ENCODE results near the gene FBXO38. TPM values are rescaled to one million over a fixed set of nuclear protein-coding genes. Genes with fewer than 3 reads are reported as not detected.

Gene FBXO38
- total RNA-seq, 1 donor from 2014 or later, result 60.0 TPM

GRCh38 chr5:148395031-148395430 is 11.3 kb downstream of the FBXO38 start:
- Histone ChIP-seq H3K36me3 (ENCODE audit: control insufficient read depth in 3 of 3, insufficient read depth in 3 of 3, low read length in 3 of 3) (peaks cover 3 to 16% (median 12%) of the 10 kb centered on the region in 3 donors), H3K9ac (ENCODE audit: low read depth in 1 of 3, low read length in 3 of 3) (no peak overlapping the region)

GRCh38 chr5:148397968-148398595 is 14.3 kb downstream of the FBXO38 start:
- Histone ChIP-seq H3K9me3 (ENCODE audit: control insufficient read depth in 3 of 3, low read length in 3 of 3) (no peaks in the 10 kb centered on the region), H3K27me3 (ENCODE audit: control insufficient read depth in 3 of 3, insufficient read depth in 3 of 3, low read length in 3 of 3) (no peaks in the 10 kb centered on the region), H3K36me3 (ENCODE audit: control insufficient read depth in 3 of 3, insufficient read depth in 3 of 3, low read length in 3 of 3) (peaks cover 7 to 32% (median 25%) of the 10 kb centered on the region in 3 donors), H3K27ac (ENCODE audit: low read depth, low read length) (no peak overlapping the region), H3K9ac (ENCODE audit: low read depth in 1 of 3, low read length in 3 of 3) (no peak overlapping the region), H3K4me1 (ENCODE audit: control insufficient read depth in 3 of 3, insufficient read depth in 3 of 3, low read length in 3 of 3) (no peaks in the 10 kb centered on the region), H3K4me3 (ENCODE audit: low read length in 3 of 3) (no peak overlapping the region)

More at GRCh38 chr5:148395031-148395430, 11.3 kb downstream of the FBXO38 start:
- Histone ChIP-seq H3K9me3 (ENCODE audit: control insufficient read depth in 3 of 3, low read length in 3 of 3) (no peaks in the 10 kb centered on the region), H3K27me3 (ENCODE audit: control insufficient read depth in 3 of 3, insufficient read depth in 3 of 3, low read length in 3 of 3) (no peaks in the 10 kb centered on the region), H3K27ac (ENCODE audit: low read depth, low read length) (no peak overlapping the region), H3K4me1 (ENCODE audit: control insufficient read depth in 3 of 3, insufficient read depth in 3 of 3, low read length in 3 of 3) (no peaks in the 10 kb centered on the region), H3K4me3 (ENCODE audit: low read length in 3 of 3) (no peak overlapping the region)

- no peak overlapping the region for H3K4me3 ChIP-seq (ENCODE audit: low read length in 3 of 3)
- no peak overlapping the region for H3K27ac ChIP-seq (ENCODE audit: low read depth, low read length)
- no peaks in the 10 kb centered on the region for H3K27me3 ChIP-seq (ENCODE audit: control insufficient read depth in 3 of 3, insufficient read depth in 3 of 3, low read length in 3 of 3)
- H3K36me3 ChIP-seq (ENCODE audit: control insufficient read depth in 3 of 3, insufficient read depth in 3 of 3, low read length in 3 of 3), result peaks cover 7 to 32% (median 30%) of the 10 kb centered on the region in 3 donors
- no peaks in the 10 kb centered on the region for H3K4me1 ChIP-seq (ENCODE audit: control insufficient read depth in 3 of 3, insufficient read depth in 3 of 3, low read length in 3 of 3)
- no peak overlapping the region for H3K9ac ChIP-seq (ENCODE audit: low read depth in 1 of 3, low read length in 3 of 3)
- no peaks in the 10 kb centered on the region for H3K9me3 ChIP-seq (ENCODE audit: control insufficient read depth in 3 of 3, low read length in 3 of 3)
These were observed 15.0 kb downstream of the FBXO38 start for GRCh38 chr5:148398698-148399121.

- no peaks in the 10 kb centered on the region for H3K4me1 ChIP-seq (ENCODE audit: control insufficient read depth in 3 of 3, insufficient read depth in 3 of 3, low read length in 3 of 3)
- H3K27me3 ChIP-seq (ENCODE audit: control insufficient read depth in 3 of 3, insufficient read depth in 3 of 3, low read length in 3 of 3), result no peaks in the 10 kb centered on the region
- H3K9me3 ChIP-seq (ENCODE audit: control insufficient read depth in 3 of 3, low read length in 3 of 3), result no peaks in the 10 kb centered on the region
- peak overlapping the region; percentile 28 for H3K27ac ChIP-seq (ENCODE audit: low read depth, low read length)
- H3K36me3 ChIP-seq (ENCODE audit: control insufficient read depth in 3 of 3, insufficient read depth in 3 of 3, low read length in 3 of 3), result peaks cover 7 to 50% (median 36%) of the 10 kb centered on the region in 3 donors
- no peak overlapping the region for H3K9ac ChIP-seq (ENCODE audit: low read depth in 1 of 3, low read length in 3 of 3)
- H3K4me3 ChIP-seq (ENCODE audit: low read length in 3 of 3), result no peak overlapping the region
These were observed 17.8 kb downstream of the FBXO38 start for GRCh38 chr5:148401604-148402003.

- Histone ChIP-seq H3K27ac (ENCODE audit: low read depth, low read length) (no peak overlapping the region), H3K36me3 (ENCODE audit: control insufficient read depth in 3 of 3, insufficient read depth in 3 of 3, low read length in 3 of 3) (peaks cover 12 to 51% (median 41%) of the 10 kb centered on the region in 3 donors), H3K4me3 (ENCODE audit: low read length in 3 of 3) (no peak overlapping the region), H3K9ac (ENCODE audit: low read depth in 1 of 3, low read length in 3 of 3) (no peak overlapping the region), H3K27me3 (ENCODE audit: control insufficient read depth in 3 of 3, insufficient read depth in 3 of 3, low read length in 3 of 3) (no peaks in the 10 kb centered on the region), H3K9me3 (ENCODE audit: control insufficient read depth in 3 of 3, low read length in 3 of 3) (no peaks in the 10 kb centered on the region), H3K4me1 (ENCODE audit: control insufficient read depth in 3 of 3, insufficient read depth in 3 of 3, low read length in 3 of 3) (no peaks in the 10 kb centered on the region)
These were observed 19.6 kb downstream of the FBXO38 start for GRCh38 chr5:148403344-148403743.

- Histone ChIP-seq H3K9me3 (ENCODE audit: control insufficient read depth in 3 of 3, low read length in 3 of 3) (no peaks in the 10 kb centered on the region), H3K4me1 (ENCODE audit: control insufficient read depth in 3 of 3, insufficient read depth in 3 of 3, low read length in 3 of 3) (no peaks in the 10 kb centered on the region), H3K27ac (ENCODE audit: low read depth, low read length) (no peak overlapping the region), H3K4me3 (ENCODE audit: low read length in 3 of 3) (no peak overlapping the region), H3K9ac (ENCODE audit: low read depth in 1 of 3, low read length in 3 of 3) (no peak overlapping the region), H3K36me3 (ENCODE audit: control insufficient read depth in 3 of 3, insufficient read depth in 3 of 3, low read length in 3 of 3) (peaks cover 13 to 59% (median 49%) of the 10 kb centered on the region in 3 donors), H3K27me3 (ENCODE audit: control insufficient read depth in 3 of 3, insufficient read depth in 3 of 3, low read length in 3 of 3) (no peaks in the 10 kb centered on the region)
These were observed 22.6 kb downstream of the FBXO38 start for GRCh38 chr5:148406406-148406805.

- Histone ChIP-seq H3K36me3 (ENCODE audit: control insufficient read depth in 3 of 3, insufficient read depth in 3 of 3, low read length in 3 of 3) (peaks cover 13 to 59% (median 54%) of the 10 kb centered on the region in 3 donors), H3K4me3 (ENCODE audit: low read length in 3 of 3) (no peak overlapping the region), H3K27me3 (ENCODE audit: control insufficient read depth in 3 of 3, insufficient read depth in 3 of 3, low read length in 3 of 3) (no peaks in the 10 kb centered on the region), H3K9me3 (ENCODE audit: control insufficient read depth in 3 of 3, low read length in 3 of 3) (no peaks in the 10 kb centered on the region), H3K9ac (ENCODE audit: low read depth in 1 of 3, low read length in 3 of 3) (no peak overlapping the region), H3K4me1 (ENCODE audit: control insufficient read depth in 3 of 3, insufficient read depth in 3 of 3, low read length in 3 of 3) (no peaks in the 10 kb centered on the region), H3K27ac (ENCODE audit: low read depth, low read length) (no peak overlapping the region)
These were observed 24.3 kb downstream of the FBXO38 start for GRCh38 chr5:148408092-148408491.

- Histone ChIP-seq H3K9me3 (ENCODE audit: control insufficient read depth in 3 of 3, low read length in 3 of 3) (no peaks in the 10 kb centered on the region), H3K9ac (ENCODE audit: low read depth in 1 of 3, low read length in 3 of 3) (no peak overlapping the region), H3K27ac (ENCODE audit: low read depth, low read length) (no peak overlapping the region), H3K36me3 (ENCODE audit: control insufficient read depth in 3 of 3, insufficient read depth in 3 of 3, low read length in 3 of 3) (peaks cover 13 to 52% (median 40%) of the 10 kb centered on the region in 3 donors), H3K4me1 (ENCODE audit: control insufficient read depth in 3 of 3, insufficient read depth in 3 of 3, low read length in 3 of 3) (peaks cover 0 to under 1% (median 0%) of the 10 kb centered on the region in 3 donors), H3K27me3 (ENCODE audit: control insufficient read depth in 3 of 3, insufficient read depth in 3 of 3, low read length in 3 of 3) (no peaks in the 10 kb centered on the region), H3K4me3 (ENCODE audit: low read length in 3 of 3) (no peak overlapping the region)
These were observed 28.4 kb downstream of the FBXO38 start for GRCh38 chr5:148412124-148412523.

- Histone ChIP-seq H3K36me3 (ENCODE audit: control insufficient read depth in 3 of 3, insufficient read depth in 3 of 3, low read length in 3 of 3) (peaks cover 8 to 51% (median 49%) of the 10 kb centered on the region in 3 donors), H3K4me1 (ENCODE audit: control insufficient read depth in 3 of 3, insufficient read depth in 3 of 3, low read length in 3 of 3) (peaks cover 0 to 3% (median 0%) of the 10 kb centered on the region in 3 donors), H3K27me3 (ENCODE audit: control insufficient read depth in 3 of 3, insufficient read depth in 3 of 3, low read length in 3 of 3) (no peaks in the 10 kb centered on the region), H3K9me3 (ENCODE audit: control insufficient read depth in 3 of 3, low read length in 3 of 3) (no peaks in the 10 kb centered on the region), H3K9ac (ENCODE audit: low read depth in 1 of 3, low read length in 3 of 3) (peak overlapping the region in 2 of 3 donors; percentile 9 to 10), H3K4me3 (ENCODE audit: low read length in 3 of 3) (no peak overlapping the region), H3K27ac (ENCODE audit: low read depth, low read length) (peak overlapping the region; percentile 85)
These were observed 31.1 kb downstream of the FBXO38 start for GRCh38 chr5:148414833-148415232.

- Histone ChIP-seq H3K4me1 (ENCODE audit: control insufficient read depth in 3 of 3, insufficient read depth in 3 of 3, low read length in 3 of 3) (peaks cover 0 to 3% (median 0%) of the 10 kb centered on the region in 3 donors), H3K9ac (ENCODE audit: low read depth in 1 of 3, low read length in 3 of 3) (no peak overlapping the region), H3K36me3 (ENCODE audit: control insufficient read depth in 3 of 3, insufficient read depth in 3 of 3, low read length in 3 of 3) (peaks cover 0 to 45% (median 36%) of the 10 kb centered on the region in 3 donors), H3K27me3 (ENCODE audit: control insufficient read depth in 3 of 3, insufficient read depth in 3 of 3, low read length in 3 of 3) (no peaks in the 10 kb centered on the region), H3K9me3 (ENCODE audit: control insufficient read depth in 3 of 3, low read length in 3 of 3) (no peaks in the 10 kb centered on the region), H3K4me3 (ENCODE audit: low read length in 3 of 3) (no peak overlapping the region), H3K27ac (ENCODE audit: low read depth, low read length) (peak overlapping the region; percentile 85)
These were observed 32.7 kb downstream of the FBXO38 start for GRCh38 chr5:148416416-148416815.
